K562 (cell line): ENCODE measurements around the gene MTHFS. TPM values are rescaled to one million over a fixed set of nuclear protein-coding genes. Genes with fewer than 3 reads are reported as not detected.

Experiments used
- ATAC-seq: fragments of 200-7000 bp; cut with Tn5 transposase; 3 replicates; pipeline ENCODE4 v1.9.1; 2020; ENCODE audit warnings: moderate library complexity
- BruUV-seq: library from RNA; stranded (reverse); fragments of 400-500 nt; replicated peaks from 2 replicates; lab custom pipeline; 2021; lab: Mats Ljungman, UMichigan
- CTCF ChIA-PET: fragments of 300-600 bp; formaldehyde crosslinking; extraction: SDS; loops from one replicate; lab custom pipeline; 2021; ENCODE audit warnings: low intra/inter-chr PET ratio; lab: Yijun Ruan, JAX
- POLR2A ChIA-PET: fragments of 300-600, 350-650 bp; sonication (Branson Sonifier 250); formaldehyde crosslinking; extraction: SDS; loops from one replicate; lab custom pipeline; 2021; ENCODE audit warnings: antibody characterized with exemption, inconsistent platforms; lab: Yijun Ruan, JAX
- DNase-seq, 4 experiments: peaks; one replicate each; pipeline versions ENCODE4 v3.0.0 to v3.0.0-alpha.2; 2011 to 2018; ENCODE audit warnings: low spot score in 3 of 4, mixed read lengths in 3 of 4; ENCODE audit errors: extremely low read depth in 1 of 4
- FAIRE-seq: peaks from 2 replicates; lab custom pipeline; 2011; peaks lifted over from hg19 to GRCh38; lab: Jason Lieb, UNC
- H2AFZ ChIP-seq: 2 replicates; pipeline ENCODE4 v1.6.0; 2011; ENCODE audit warnings: low read depth, low read length, control low read depth, inconsistent platforms
- H3K27ac ChIP-seq: fragments of 200-600 bp; 3 replicates; pipeline ENCODE4 v1.8.0; 2011; ENCODE audit warnings: low read depth, mild to moderate bottlenecking, control low read depth, inconsistent platforms, low read length, moderate library complexity, mixed read lengths; ENCODE audit errors: extremely low read depth
- H3K27me3 ChIP-seq, 2 experiments: fragments of 300-600 bp in 1 of 2; 2 replicates in 1 of 2; 3 replicates in 1 of 2; pipeline versions ENCODE4 v1.6.0 to v1.8.0; 2011; ENCODE audit warnings: inconsistent platforms in 2 of 2, low read length in 2 of 2, mild to moderate bottlenecking in 1 of 2, mixed read lengths in 1 of 2, moderate library complexity in 1 of 2; ENCODE audit not compliant: control insufficient read depth in 2 of 2, insufficient read depth in 2 of 2
- H3K36me3 ChIP-seq: fragments of 300-600 bp; 3 replicates; pipeline ENCODE4 v1.8.0; 2011; ENCODE audit warnings: mild to moderate bottlenecking, low read length, inconsistent platforms; ENCODE audit not compliant: control insufficient read depth, insufficient read depth
- H3K4me1 ChIP-seq, 2 experiments: fragments of 200-600 bp in 1 of 2; replicated peaks in 1 of 2; 2 replicates in 1 of 2; 3 replicates in 1 of 2; pipeline versions ENCODE4 v1.5.1 to v1.8.0; 2011; ENCODE audit warnings: inconsistent platforms in 2 of 2, low read length in 2 of 2, mild to moderate bottlenecking in 1 of 2, mixed read lengths in 1 of 2, moderate library complexity in 1 of 2; ENCODE audit not compliant: control insufficient read depth in 2 of 2, insufficient read depth in 2 of 2
- H3K4me2 ChIP-seq: 2 replicates; pipeline ENCODE4 v1.6.1; 2011; ENCODE audit warnings: low read length, control low read depth, inconsistent platforms, mixed read lengths; ENCODE audit not compliant: insufficient read depth
- H3K4me3 ChIP-seq: fragments of 200-600 bp; sonication (generic), shearing (Covaris generic); 2 replicates; pipeline ENCODE4 v1.5.1; 2016; ENCODE audit warnings: control low read depth, inconsistent platforms
- H3K79me2 ChIP-seq: fragments of 200-600 bp; 3 replicates; pipeline ENCODE4 v1.8.0; 2011; ENCODE audit warnings: low read length, inconsistent platforms; ENCODE audit not compliant: control insufficient read depth, insufficient read depth
- H3K9ac ChIP-seq, 2 experiments: 2 replicates each; pipeline versions ENCODE4 v1.6.0 to v1.6.1; 2011; ENCODE audit warnings: low read depth in 2 of 2, low read length in 2 of 2, control low read depth in 1 of 2, inconsistent platforms in 1 of 2, mild to moderate bottlenecking in 1 of 2, mixed read lengths in 1 of 2; ENCODE audit not compliant: insufficient read depth in 1 of 2
- H3K9me1 ChIP-seq: one replicate; pipeline ENCODE4 v1.6.0; 2011; ENCODE audit warnings: inconsistent platforms, mild to moderate bottlenecking, low read length, moderate library complexity; ENCODE audit not compliant: control insufficient read depth, insufficient read depth
- H3K9me3 ChIP-seq: replicated peaks from 2 replicates; pipeline ENCODE4 v1.5.1; 2011; ENCODE audit warnings: low read depth, low read length, inconsistent platforms; ENCODE audit not compliant: control insufficient read depth, insufficient read depth
- H4K20me1 ChIP-seq: replicated peaks from 2 replicates; pipeline ENCODE4 v1.6.1; 2011; ENCODE audit warnings: low read length, inconsistent platforms, mixed read lengths; ENCODE audit not compliant: control insufficient read depth, insufficient read depth
- BCOR ChIP-seq: fragments of 450-650 bp; IDR thresholded peaks from 2 replicates; pipeline ENCODE4 v1.6.1; 2016
- CEBPB ChIP-seq: fragments of 450-650 bp; IDR thresholded peaks from 2 replicates; pipeline ENCODE4 v1.6.1; 2016; ENCODE audit warnings: missing genetic modification characterization, missing compliant biosample characterization
- EHMT2 ChIP-seq: fragments of 450-650 bp; IDR thresholded peaks from 2 replicates; pipeline ENCODE4 v1.6.1; 2018; ENCODE audit warnings: antibody characterized with exemption
- HNRNPLL ChIP-seq: fragments of 200-400 bp; formaldehyde crosslinking; IDR thresholded peaks from 2 replicates; pipeline ENCODE4 v1.6.1; 2017; ENCODE audit warnings: low read length, low read depth, mild to moderate bottlenecking; ENCODE audit not compliant: poor library complexity, severe bottlenecking
- HSF4 ChIP-seq: fragments of 250-450 bp; sonication (Bioruptor Pico); IDR thresholded peaks from 2 replicates; pipeline ENCODE4 v2.1.2; 2022; ENCODE audit warnings: mild to moderate bottlenecking, moderate library complexity, borderline replicate concordance
- LEF1 ChIP-seq: fragments of 450-650 bp; IDR thresholded peaks from 2 replicates; pipeline ENCODE4 v1.6.1; 2016; ENCODE audit warnings: mild to moderate bottlenecking
- MAFG ChIP-seq: fragments of 450-650 bp; conservative IDR thresholded peaks from 2 replicates; pipeline ENCODE4 v1.6.1; 2016; ENCODE audit warnings: missing genetic modification characterization, missing compliant biosample characterization
- RBM25 ChIP-seq: fragments of 200-400 bp; formaldehyde crosslinking; IDR thresholded peaks from 2 replicates; pipeline ENCODE4 v1.6.1; 2018; ENCODE audit warnings: low read length, low read depth, moderate library complexity; ENCODE audit not compliant: severe bottlenecking
- RFX1 ChIP-seq: fragments of 450-650 bp; IDR thresholded peaks from 2 replicates; pipeline ENCODE4 v1.6.1; 2016; ENCODE audit warnings: mild to moderate bottlenecking, moderate library complexity
- SREBF1 ChIP-seq: fragments of 150-350 bp; IDR thresholded peaks from 2 replicates; pipeline ENCODE4 v1.6.1; 2014; ENCODE audit warnings: antibody characterized with exemption, low read depth, low read length, borderline replicate concordance
- WGBS: fragments of 100-300 bp; shearing (Covaris generic); methylation state at CpG from one replicate; pipeline ENCODE4 v1.1.6; 2016; ENCODE audit warnings: low coverage, mixed read lengths; ENCODE audit not compliant: insufficient coverage; ENCODE audit errors: missing lambda C conversion rate; 5-methylcytosine and 5-hydroxymethylcytosine counted together
- in situ Hi-C: fragments of 300-500 bp; cut with MboI; formaldehyde crosslinking; loops from 4 replicates; pipeline ENCODE4 v1.15.0; 2018; ENCODE audit warnings: inconsistent platforms, mixed read lengths
- intact Hi-C: fragments of 100-400 bp; cut with micrococcal nuclease; formaldehyde crosslinking; loops from 2 replicates; pipeline ENCODE4 v1.14.2; 2022
- polyA plus RNA-seq, 8 experiments: library from polyadenylated mRNA; depleted of rRNA in 4 of 8; stranded (reverse) in 5 of 8; unstranded in 3 of 8; fragments of >200 nt; fragmentation: Nextera tagmentation in 2 of 8; fragmentation: Illumina TruSeq in 1 of 8; extraction: Ambion mirVana in 2 of 8; extraction: Trizol in 1 of 8; gene quantifications; 2 replicates each; pipeline versions ENCODE4 v1.2.1 to v1.2.3, GENCODE V29; 2011 to 2014; ENCODE audit warnings: inconsistent platforms in 1 of 8, missing spikeins in 1 of 8
- total RNA-seq, 7 experiments: library from RNA; depleted of rRNA in 6 of 7; stranded (reverse); fragments of >200 nt in 6 of 7; fragmentation: Illumina TruSeq in 2 of 7; extraction: Trizol in 2 of 7; gene quantifications; 2 replicates each; pipeline versions ENCODE4 v1.2.1 to v1.2.3, GENCODE V29; 2011 to 2021; ENCODE audit warnings: low replicate concordance in 1 of 7
- TF ChIP-seq, protein P1 (sequence below), 2 experiments: fragments of 450-650 bp; IDR thresholded peaks; 2 replicates each; pipeline ENCODE4 v1.6.1; 2018; ENCODE audit warnings: mild to moderate bottlenecking in 2 of 2, low read depth in 1 of 2; ENCODE audit not compliant: partially characterized antibody in 2 of 2
- TF ChIP-seq, protein P2 (sequence below): fragments of 450-650 bp; IDR thresholded peaks from 2 replicates; pipeline ENCODE4 v1.6.1; 2016
- TF ChIP-seq, protein P3 (sequence below): fragments of 450-650 bp; IDR thresholded peaks from one replicate; pipeline ENCODE4 v1.6.1; 2018; ENCODE audit warnings: mild to moderate bottlenecking, moderate library complexity; ENCODE audit not compliant: partially characterized antibody
- TF ChIP-seq, protein P4 (sequence below): sonication (generic); formaldehyde crosslinking; IDR thresholded peaks from 2 replicates; pipeline ENCODE4 v1.8.1; 2023; ENCODE audit warnings: mild to moderate bottlenecking, missing genetic modification reagents

MTHFS gene
- total and polyA plus RNA-seq, 9 of the 15 experiments (the other 6 are each of a cell fraction or from before 2014, with no cell fraction given), result 17.8 to 79.3 (median 41.7) TPM

DNA sequence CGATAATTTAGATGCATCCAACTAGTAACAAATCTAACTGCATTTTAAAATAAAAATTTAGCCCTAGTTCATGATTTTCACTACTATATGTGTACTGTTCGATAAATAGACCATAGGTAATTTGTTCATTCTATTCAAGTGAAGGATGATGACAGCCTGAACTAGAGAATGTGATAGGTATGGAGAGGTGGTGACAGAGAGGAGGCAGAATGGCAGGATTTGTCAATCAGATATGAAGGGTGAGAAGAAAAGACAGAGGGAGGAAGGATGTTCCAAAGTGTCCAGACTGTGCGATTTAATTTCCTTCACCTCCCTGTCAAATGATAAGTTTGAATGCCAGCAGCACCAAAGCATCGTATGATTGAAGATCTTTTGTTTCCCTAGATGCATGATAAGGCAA lies 42.6 kb upstream of the MTHFS start (continued):
- TF ChIP-seq, protein P1, sequence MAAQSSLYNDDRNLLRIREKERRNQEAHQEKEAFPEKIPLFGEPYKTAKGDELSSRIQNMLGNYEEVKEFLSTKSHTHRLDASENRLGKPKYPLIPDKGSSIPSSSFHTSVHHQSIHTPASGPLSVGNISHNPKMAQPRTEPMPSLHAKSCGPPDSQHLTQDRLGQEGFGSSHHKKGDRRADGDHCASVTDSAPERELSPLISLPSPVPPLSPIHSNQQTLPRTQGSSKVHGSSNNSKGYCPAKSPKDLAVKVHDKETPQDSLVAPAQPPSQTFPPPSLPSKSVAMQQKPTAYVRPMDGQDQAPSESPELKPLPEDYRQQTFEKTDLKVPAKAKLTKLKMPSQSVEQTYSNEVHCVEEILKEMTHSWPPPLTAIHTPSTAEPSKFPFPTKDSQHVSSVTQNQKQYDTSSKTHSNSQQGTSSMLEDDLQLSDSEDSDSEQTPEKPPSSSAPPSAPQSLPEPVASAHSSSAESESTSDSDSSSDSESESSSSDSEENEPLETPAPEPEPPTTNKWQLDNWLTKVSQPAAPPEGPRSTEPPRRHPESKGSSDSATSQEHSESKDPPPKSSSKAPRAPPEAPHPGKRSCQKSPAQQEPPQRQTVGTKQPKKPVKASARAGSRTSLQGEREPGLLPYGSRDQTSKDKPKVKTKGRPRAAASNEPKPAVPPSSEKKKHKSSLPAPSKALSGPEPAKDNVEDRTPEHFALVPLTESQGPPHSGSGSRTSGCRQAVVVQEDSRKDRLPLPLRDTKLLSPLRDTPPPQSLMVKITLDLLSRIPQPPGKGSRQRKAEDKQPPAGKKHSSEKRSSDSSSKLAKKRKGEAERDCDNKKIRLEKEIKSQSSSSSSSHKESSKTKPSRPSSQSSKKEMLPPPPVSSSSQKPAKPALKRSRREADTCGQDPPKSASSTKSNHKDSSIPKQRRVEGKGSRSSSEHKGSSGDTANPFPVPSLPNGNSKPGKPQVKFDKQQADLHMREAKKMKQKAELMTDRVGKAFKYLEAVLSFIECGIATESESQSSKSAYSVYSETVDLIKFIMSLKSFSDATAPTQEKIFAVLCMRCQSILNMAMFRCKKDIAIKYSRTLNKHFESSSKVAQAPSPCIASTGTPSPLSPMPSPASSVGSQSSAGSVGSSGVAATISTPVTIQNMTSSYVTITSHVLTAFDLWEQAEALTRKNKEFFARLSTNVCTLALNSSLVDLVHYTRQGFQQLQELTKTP (IDR thresholded peaks at IDR 0.05; ENCODE audit: low read depth in 1 of 2, partially characterized antibody in 2 of 2), result no peak

DNA sequence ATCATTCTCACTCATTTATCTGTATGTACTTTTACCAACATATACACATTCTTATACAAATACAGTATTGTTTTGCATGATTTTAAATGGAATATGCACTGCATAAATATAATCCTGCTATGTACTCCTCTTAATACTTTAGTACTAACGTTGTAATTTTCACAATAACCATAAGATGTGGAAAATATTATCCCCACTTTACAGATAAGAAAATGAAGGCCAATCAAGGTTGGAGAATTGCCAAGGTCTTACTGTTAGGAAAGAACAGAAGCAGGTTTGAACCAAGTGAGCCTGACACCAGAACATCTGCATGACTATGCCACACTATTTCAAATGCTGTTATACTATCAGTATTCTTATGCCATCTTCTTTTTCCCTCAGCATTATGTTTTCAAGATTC lies 41.3 kb upstream of the MTHFS start:
- intact Hi-C loops (no loop called here), in situ Hi-C loops (no loop called here)
- Histone ChIP-seq H2AFZ (no peak overlapping the region), H3K9me1 (no peaks in the 10 kb centered on the region), H3K9ac (no peak overlapping the region), H4K20me1 (no peaks in the 10 kb centered on the region), H3K4me1 (peaks cover 0 to 8% of the 10 kb centered on the region in 2 experiments; a peak in 3 of 5 replicates), H3K27ac (no peak overlapping the region), H3K4me2 (no peak overlapping the region), H3K36me3 (no peaks in the 10 kb centered on the region), H3K4me3 (no peak overlapping the region), H3K27me3 (no peaks in the 10 kb centered on the region; a peak in 1 of 5 replicates), H3K9me3 (no peaks in the 10 kb centered on the region), H3K79me2 (no peaks in the 10 kb centered on the region)
- no peak for DNase-seq
- ChIA-PET POLR2A (no interaction called here), CTCF (no interaction called here)
- no TSS peak for BruUV-seq
- 0% methylated on average over 1 of the region's 1 CpG for WGBS
- ATAC-seq, result no peak
- no peak for FAIRE-seq
- TF ChIP-seq RFX1 (no peak), RBM25 (peak; percentile 79), HSF4 (CRISPR knock-in tag) (no peak), BCOR (peak; percentile 28; the same call in 1 of the 2 replicates), HNRNPLL (no peak), SREBF1 (no peak), LEF1 (no peak), CEBPB (tag) (no peak), MAFG (tag) (no peak), EHMT2 (no peak)
- TF ChIP-seq, protein P2, sequence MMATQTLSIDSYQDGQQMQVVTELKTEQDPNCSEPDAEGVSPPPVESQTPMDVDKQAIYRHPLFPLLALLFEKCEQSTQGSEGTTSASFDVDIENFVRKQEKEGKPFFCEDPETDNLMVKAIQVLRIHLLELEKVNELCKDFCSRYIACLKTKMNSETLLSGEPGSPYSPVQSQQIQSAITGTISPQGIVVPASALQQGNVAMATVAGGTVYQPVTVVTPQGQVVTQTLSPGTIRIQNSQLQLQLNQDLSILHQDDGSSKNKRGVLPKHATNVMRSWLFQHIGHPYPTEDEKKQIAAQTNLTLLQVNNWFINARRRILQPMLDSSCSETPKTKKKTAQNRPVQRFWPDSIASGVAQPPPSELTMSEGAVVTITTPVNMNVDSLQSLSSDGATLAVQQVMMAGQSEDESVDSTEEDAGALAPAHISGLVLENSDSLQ, result no peak
- TF ChIP-seq, protein P3, sequence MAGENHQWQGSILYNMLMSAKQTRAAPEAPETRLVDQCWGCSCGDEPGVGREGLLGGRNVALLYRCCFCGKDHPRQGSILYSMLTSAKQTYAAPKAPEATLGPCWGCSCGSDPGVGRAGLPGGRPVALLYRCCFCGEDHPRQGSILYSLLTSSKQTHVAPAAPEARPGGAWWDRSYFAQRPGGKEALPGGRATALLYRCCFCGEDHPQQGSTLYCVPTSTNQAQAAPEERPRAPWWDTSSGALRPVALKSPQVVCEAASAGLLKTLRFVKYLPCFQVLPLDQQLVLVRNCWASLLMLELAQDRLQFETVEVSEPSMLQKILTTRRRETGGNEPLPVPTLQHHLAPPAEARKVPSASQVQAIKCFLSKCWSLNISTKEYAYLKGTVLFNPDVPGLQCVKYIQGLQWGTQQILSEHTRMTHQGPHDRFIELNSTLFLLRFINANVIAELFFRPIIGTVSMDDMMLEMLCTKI, result no peak
- TF ChIP-seq, protein P4, sequence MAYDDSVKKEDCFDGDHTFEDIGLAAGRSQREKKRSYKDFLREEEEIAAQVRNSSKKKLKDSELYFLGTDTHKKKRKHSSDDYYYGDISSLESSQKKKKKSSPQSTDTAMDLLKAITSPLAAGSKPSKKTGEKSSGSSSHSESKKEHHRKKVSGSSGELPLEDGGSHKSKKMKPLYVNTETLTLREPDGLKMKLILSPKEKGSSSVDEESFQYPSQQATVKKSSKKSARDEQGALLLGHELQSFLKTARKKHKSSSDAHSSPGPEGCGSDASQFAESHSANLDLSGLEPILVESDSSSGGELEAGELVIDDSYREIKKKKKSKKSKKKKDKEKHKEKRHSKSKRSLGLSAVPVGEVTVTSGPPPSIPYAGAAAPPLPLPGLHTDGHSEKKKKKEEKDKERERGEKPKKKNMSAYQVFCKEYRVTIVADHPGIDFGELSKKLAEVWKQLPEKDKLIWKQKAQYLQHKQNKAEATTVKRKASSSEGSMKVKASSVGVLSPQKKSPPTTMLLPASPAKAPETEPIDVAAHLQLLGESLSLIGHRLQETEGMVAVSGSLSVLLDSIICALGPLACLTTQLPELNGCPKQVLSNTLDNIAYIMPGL (CRISPR knock-in tag), result no peak
